HepG2 (cell line): ENCODE results near the gene SPA17. TPM values are rescaled to one million over a fixed set of nuclear protein-coding genes. Genes with fewer than 3 reads are reported as not detected.

Source experiments
- EEA1 ChIP-seq: sonication (generic); formaldehyde crosslinking; IDR thresholded peaks from 2 replicates; pipeline ENCODE4 v1.5.1; 2020; ENCODE audit warnings: mild to moderate bottlenecking, missing genetic modification reagents, borderline replicate concordance
- GABPB1 ChIP-seq: IDR thresholded peaks from 2 replicates; pipeline ENCODE4 v1.6.1; 2016; ENCODE audit warnings: mild to moderate bottlenecking, missing genetic modification reagents, moderate library complexity, missing compliant biosample characterization
- KDM5A ChIP-seq: fragments of 200-600 bp; sonication (generic); IDR thresholded peaks from 2 replicates; pipeline ENCODE4 v1.7.0; 2018; ENCODE audit warnings: antibody characterized with exemption, mild to moderate bottlenecking, low read length, borderline replicate concordance
- MEIS1 ChIP-seq: sonication (generic); formaldehyde crosslinking; IDR thresholded peaks from 2 replicates; pipeline ENCODE4 v1.9.0; 2021; ENCODE audit warnings: mild to moderate bottlenecking, missing genetic modification reagents, moderate library complexity, borderline replicate concordance
- MLLT10 ChIP-seq: sonication (generic); formaldehyde crosslinking; IDR thresholded peaks from 2 replicates; pipeline ENCODE4 v1.4.0; 2020; ENCODE audit warnings: missing genetic modification reagents
- PAWR ChIP-seq: sonication (generic); formaldehyde crosslinking; IDR thresholded peaks from 2 replicates; pipeline ENCODE4 v1.4.0; 2020; ENCODE audit warnings: missing genetic modification reagents, mild to moderate bottlenecking, borderline replicate concordance
- PHF8 ChIP-seq: sonication (generic); formaldehyde crosslinking; IDR thresholded peaks from 2 replicates; pipeline ENCODE4 v1.5.0; 2020; ENCODE audit warnings: missing genetic modification reagents
- ZBTB49 ChIP-seq: sonication (generic); formaldehyde crosslinking; IDR thresholded peaks from 2 replicates; pipeline ENCODE4 v1.4.0; 2020; ENCODE audit warnings: missing genetic modification reagents, borderline replicate concordance
- ZFP82 ChIP-seq: sonication (generic); formaldehyde crosslinking; IDR thresholded peaks from 2 replicates; pipeline ENCODE4 v1.5.1; 2020; ENCODE audit warnings: mild to moderate bottlenecking, missing genetic modification reagents, borderline replicate concordance
- ZNF558 ChIP-seq: sonication (generic); formaldehyde crosslinking; IDR thresholded peaks from 2 replicates; pipeline ENCODE4 v1.9.0; 2022; ENCODE audit warnings: mild to moderate bottlenecking, missing genetic modification reagents, borderline replicate concordance
- ZNF574 ChIP-seq: sonication (generic); formaldehyde crosslinking; IDR thresholded peaks from 2 replicates; pipeline ENCODE4 v1.4.0; 2020; ENCODE audit warnings: missing genetic modification reagents
- ZNF761 ChIP-seq: sonication (generic); formaldehyde crosslinking; conservative IDR thresholded peaks from 2 replicates; pipeline ENCODE4 v1.4.0; 2020; ENCODE audit warnings: mild to moderate bottlenecking, missing genetic modification reagents
- ZNF841 ChIP-seq: sonication (generic); formaldehyde crosslinking; IDR thresholded peaks from 2 replicates; pipeline ENCODE4 v1.8.1; 2023; ENCODE audit warnings: missing genetic modification reagents, borderline replicate concordance
- polyA plus RNA-seq, 8 experiments: library from polyadenylated mRNA; depleted of rRNA in 3 of 8; stranded (reverse) in 7 of 8; unstranded in 1 of 8; fragments of >200 nt; fragmentation: Illumina TruSeq in 4 of 8; extraction: Trizol in 4 of 8; gene quantifications; 2 replicates each; pipeline versions ENCODE4 v1.2.1 to v1.2.3, GENCODE V29; 2011 to 2016; ENCODE audit warnings: low read depth in 4 of 8, missing spikeins in 1 of 8, mixed read lengths in 1 of 8; ENCODE audit not compliant: insufficient read depth in 1 of 8
- total RNA-seq, 5 experiments: library from RNA; depleted of rRNA; stranded (reverse); fragments of >200 nt; fragmentation: Illumina TruSeq; extraction: Trizol; gene quantifications; 2 replicates each; pipeline ENCODE4 v1.2.3, GENCODE V29; 2016; ENCODE audit warnings: low read depth in 1 of 5
- TF ChIP-seq, protein P1 (sequence below): sonication (generic); formaldehyde crosslinking; IDR thresholded peaks from 2 replicates; pipeline ENCODE4 v1.4.0; 2020; ENCODE audit warnings: mild to moderate bottlenecking, missing genetic modification reagents
- TF ChIP-seq, protein P2 (sequence below): sonication (generic); formaldehyde crosslinking; IDR thresholded peaks from 2 replicates; pipeline ENCODE4 v1.9.0; 2021; ENCODE audit warnings: missing genetic modification reagents, borderline replicate concordance
- TF ChIP-seq, protein P3 (sequence below): sonication (generic); formaldehyde crosslinking; IDR thresholded peaks from 2 replicates; pipeline ENCODE4 v1.4.0; 2020; ENCODE audit warnings: missing genetic modification reagents

The SPA17 gene
- total and polyA plus RNA-seq, 2 of the 13 experiments (the other 11 are each of a cell fraction or from before 2014, with no cell fraction given), result 4.4 to 8.4 TPM

DNA sequence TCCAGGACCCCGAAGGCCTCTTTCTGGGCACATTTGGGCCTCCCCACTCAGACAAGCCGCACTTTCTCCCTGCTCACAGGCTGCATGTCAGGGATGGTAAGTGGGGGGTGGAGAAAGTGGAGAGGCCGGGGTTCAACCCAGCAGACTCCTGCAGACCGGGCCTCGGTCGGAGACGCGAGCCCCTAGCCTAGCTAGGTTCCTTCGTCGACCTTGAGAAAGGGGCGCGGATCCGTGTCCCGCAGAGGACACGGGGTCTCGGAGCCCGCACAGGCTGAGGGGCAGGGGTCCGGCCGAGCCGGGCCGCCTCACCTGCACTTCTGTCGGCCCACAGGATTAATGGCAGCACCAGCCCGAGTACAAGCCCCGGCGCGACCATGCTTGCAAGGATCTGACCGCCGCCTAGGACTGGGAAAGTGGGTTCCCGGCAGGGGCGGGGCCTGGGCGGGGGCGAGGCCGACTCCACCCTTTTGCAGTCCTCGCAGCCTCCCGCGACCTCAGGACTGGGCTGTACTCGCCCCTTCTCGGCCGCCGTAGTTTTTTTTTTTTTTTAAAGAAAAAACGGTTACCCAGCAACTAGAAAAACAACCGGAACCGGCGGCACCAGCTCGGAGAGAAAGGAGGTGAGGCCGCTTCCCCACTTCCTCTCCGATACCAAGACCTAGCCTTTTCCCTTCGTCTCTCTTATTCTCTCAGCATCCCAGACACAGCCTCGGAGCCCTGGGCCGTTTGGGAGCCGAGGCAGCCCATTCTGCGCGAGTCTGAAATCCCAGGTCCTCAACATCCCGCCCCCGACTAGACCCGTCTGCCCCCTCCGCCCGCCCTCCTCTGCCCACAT is at the start of gene SPA17, which contains the start of gene SIAE (continued):
- TF ChIP-seq, protein P1, sequence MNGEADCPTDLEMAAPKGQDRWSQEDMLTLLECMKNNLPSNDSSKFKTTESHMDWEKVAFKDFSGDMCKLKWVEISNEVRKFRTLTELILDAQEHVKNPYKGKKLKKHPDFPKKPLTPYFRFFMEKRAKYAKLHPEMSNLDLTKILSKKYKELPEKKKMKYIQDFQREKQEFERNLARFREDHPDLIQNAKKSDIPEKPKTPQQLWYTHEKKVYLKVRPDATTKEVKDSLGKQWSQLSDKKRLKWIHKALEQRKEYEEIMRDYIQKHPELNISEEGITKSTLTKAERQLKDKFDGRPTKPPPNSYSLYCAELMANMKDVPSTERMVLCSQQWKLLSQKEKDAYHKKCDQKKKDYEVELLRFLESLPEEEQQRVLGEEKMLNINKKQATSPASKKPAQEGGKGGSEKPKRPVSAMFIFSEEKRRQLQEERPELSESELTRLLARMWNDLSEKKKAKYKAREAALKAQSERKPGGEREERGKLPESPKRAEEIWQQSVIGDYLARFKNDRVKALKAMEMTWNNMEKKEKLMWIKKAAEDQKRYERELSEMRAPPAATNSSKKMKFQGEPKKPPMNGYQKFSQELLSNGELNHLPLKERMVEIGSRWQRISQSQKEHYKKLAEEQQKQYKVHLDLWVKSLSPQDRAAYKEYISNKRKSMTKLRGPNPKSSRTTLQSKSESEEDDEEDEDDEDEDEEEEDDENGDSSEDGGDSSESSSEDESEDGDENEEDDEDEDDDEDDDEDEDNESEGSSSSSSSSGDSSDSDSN (CRISPR knock-in tag), result peak; percentile 49; the same call in 1 of the 2 replicates
- TF ChIP-seq ZNF558 (CRISPR knock-in tag) (no peak; the same call in 1 of the 2 replicates), ZBTB49 (CRISPR knock-in tag) (no peak), MEIS1 (CRISPR knock-in tag) (0 out of 2 replicates have a peak, but pooled peaks have one; percentile 63), MLLT10 (CRISPR knock-in tag) (no peak), GABPB1 (peak; percentile 78), KDM5A (peak; percentile 57; the same call in 1 of the 2 replicates), ZNF574 (CRISPR knock-in tag) (peak; percentile 52), EEA1 (CRISPR knock-in tag) (0 out of 2 replicates have a peak, but pooled peaks have one; percentile 27), ZNF841 (CRISPR knock-in tag) (no peak), ZNF761 (CRISPR knock-in tag) (0 out of 2 replicates have a peak, but pooled peaks have one; percentile 64), PAWR (CRISPR knock-in tag) (no peak), PHF8 (peak; percentile 85), ZFP82 (no peak)
- TF ChIP-seq, protein P2, sequence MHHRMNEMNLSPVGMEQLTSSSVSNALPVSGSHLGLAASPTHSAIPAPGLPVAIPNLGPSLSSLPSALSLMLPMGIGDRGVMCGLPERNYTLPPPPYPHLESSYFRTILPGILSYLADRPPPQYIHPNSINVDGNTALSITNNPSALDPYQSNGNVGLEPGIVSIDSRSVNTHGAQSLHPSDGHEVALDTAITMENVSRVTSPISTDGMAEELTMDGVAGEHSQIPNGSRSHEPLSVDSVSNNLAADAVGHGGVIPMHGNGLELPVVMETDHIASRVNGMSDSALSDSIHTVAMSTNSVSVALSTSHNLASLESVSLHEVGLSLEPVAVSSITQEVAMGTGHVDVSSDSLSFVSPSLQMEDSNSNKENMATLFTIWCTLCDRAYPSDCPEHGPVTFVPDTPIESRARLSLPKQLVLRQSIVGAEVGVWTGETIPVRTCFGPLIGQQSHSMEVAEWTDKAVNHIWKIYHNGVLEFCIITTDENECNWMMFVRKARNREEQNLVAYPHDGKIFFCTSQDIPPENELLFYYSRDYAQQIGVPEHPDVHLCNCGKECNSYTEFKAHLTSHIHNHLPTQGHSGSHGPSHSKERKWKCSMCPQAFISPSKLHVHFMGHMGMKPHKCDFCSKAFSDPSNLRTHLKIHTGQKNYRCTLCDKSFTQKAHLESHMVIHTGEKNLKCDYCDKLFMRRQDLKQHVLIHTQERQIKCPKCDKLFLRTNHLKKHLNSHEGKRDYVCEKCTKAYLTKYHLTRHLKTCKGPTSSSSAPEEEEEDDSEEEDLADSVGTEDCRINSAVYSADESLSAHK (CRISPR knock-in tag), result no peak
- TF ChIP-seq, protein P3, sequence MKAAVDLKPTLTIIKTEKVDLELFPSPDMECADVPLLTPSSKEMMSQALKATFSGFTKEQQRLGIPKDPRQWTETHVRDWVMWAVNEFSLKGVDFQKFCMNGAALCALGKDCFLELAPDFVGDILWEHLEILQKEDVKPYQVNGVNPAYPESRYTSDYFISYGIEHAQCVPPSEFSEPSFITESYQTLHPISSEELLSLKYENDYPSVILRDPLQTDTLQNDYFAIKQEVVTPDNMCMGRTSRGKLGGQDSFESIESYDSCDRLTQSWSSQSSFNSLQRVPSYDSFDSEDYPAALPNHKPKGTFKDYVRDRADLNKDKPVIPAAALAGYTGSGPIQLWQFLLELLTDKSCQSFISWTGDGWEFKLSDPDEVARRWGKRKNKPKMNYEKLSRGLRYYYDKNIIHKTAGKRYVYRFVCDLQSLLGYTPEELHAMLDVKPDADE (CRISPR knock-in tag), result no peak
